ENCODE measurements around the gene ROS1.
"Not testable (repeated sequence)": the region's sequence is repeated elsewhere in the genome, so short reads cannot be mapped to it uniquely, and the experiment has no call there.

ROS1 gene

GRCh38 chr6:117264692-117265409 is 160.9 kb downstream of the ROS1 start:
- no peak for DNase-seq

- DNase-seq, result no peak
These were observed 161.4 kb downstream of the ROS1 start for GRCh38 chr6:117264369-117264691.

GRCh38 chr6:117263353-117263927 is 162.3 kb downstream of the ROS1 start:
- no peak for DNase-seq

- no peak for DNase-seq
These were observed 162.9 kb downstream of the ROS1 start for GRCh38 chr6:117262799-117263198.

GRCh38 chr6:117253785-117254184 is 172.0 kb downstream of the ROS1 start:
- DNase-seq, result no peak

GRCh38 chr6:117244979-117245378 is 180.8 kb downstream of the ROS1 start:
- not testable (repeated sequence) for DNase-seq

GRCh38 chr6:117244571-117244970 is 181.2 kb downstream of the ROS1 start:
- DNase-seq, result not testable (repeated sequence)
